Activated T-cell treated with anti-CD3 and anti-CD28 coated beads, Interleukin-2, amount 50 U/mL, for 48 hours (primary cell): ENCODE results near the gene ITPRID1.
"Not testable (repeated sequence)": the region's sequence is repeated elsewhere in the genome, so short reads cannot be mapped to it uniquely, and the experiment has no call there.

ENCODE experiments used
- DNase-seq, 2 experiments: peaks; one replicate each; pipeline ENCODE4 v3.0.0-alpha.2; 2020

ITPRID1 gene

DNA sequence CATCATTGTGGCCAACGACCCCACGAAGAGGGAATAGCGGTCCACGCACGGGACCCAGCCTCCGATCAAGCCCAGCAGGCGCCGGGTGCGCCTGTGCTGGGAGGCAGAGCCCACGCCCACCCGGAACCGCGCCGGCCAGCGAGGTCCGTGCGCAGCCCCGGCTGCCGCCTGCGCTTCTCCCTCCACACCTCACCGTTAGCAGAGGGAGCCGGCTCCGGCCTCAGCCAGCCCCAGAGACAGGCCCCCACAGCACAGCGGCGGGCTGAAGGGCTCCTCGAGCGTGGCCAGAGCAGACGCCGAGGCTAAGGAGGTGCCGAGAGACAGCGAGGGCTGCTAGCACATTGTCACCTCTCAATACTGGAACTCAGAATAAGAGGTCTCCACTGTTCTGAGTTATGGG, 3.6 kb downstream of the ITPRID1 start:
- no peak for DNase-seq

DNA sequence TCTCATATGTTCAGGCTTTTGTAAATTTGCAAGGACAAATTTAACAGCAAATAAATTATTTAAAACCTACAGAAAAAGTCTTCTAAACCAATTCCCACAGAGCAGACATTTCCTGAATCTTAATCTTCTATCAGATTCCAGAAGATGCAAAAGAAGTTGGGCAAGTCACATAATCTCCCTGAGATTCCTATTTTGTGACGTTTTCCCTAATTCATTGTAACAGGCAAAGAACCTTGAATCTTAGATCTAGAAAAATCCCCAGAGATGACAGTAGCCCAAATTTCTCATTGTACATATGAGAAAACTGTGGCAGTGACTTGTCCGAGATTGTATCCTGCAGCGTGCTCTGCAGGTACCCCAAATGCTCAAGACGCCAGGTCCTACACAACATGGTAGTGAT, 4.9 kb downstream of the ITPRID1 start:
- DNase-seq, result no peak

DNA sequence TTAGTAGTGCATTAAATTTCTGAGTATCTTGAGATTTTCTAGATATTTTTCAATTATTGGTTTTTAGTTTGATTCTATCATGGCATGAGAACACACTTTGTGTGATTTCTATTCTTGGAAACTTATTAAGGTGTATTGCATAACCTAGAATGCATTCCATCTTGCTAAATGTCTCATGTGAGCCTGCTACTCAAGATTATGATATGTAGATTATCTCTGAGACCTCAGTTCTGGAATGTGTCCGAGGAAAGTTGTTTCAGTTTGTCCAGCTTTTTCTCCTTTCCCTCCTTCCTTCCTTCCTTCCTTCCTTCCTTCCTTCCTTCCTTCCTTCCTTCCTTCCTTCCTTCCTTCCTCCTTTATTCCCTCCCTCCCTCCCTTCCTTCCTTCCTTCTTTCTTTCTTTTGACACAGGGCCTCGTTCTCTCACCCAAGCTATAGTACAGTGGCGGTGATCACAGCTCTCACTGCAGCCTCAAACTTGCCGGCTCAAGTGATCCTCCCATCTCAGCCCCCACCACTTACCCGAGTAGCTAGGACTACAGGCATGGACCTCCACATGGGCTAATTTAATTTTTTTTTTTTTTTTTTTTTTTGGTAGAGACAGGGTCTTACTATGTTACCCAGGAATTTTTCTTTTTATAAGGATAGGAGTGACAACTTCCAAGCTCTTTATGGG, 7.6 kb downstream of the ITPRID1 start:
- DNase-seq, result no peak

DNA sequence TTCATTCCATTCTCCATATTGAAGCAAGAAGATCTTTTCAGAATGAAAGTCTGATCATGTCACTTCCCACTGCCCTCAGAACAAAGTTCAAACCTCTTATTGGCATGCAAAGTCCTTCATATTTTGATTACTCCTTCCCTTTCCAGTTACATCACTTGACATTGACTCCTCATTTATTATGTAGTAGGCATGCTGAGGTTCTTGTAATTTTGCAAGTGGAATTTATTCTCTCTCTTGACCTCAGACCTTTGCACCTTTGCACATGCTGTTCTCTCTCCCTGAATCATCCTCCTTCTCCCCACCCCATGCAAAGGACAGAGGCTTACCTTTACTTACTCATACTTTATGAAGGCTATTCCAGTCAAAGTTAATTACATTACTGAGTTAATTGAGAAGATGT, 13.0 kb downstream of the ITPRID1 start:
- no peak for DNase-seq

DNA sequence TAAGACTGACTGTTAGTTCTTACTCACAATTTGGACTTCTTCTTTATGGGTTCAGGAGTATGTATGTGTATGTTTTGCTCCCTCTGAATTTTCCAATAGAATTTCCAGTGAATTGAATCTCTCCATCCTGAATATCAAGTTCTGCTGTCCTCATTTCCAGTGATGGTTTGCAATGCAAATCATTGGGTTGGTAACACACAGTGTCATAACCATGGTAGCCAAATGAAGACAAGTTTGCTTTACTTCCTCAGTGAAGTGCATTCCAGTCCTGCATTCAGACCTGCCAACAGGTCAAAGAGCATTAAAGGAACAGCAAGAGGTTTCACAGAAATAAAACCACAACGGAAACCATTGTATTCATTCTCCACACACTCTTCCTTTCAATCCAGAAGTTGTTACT, 15.2 kb downstream of the ITPRID1 start:
- DNase-seq, result no peak

DNA sequence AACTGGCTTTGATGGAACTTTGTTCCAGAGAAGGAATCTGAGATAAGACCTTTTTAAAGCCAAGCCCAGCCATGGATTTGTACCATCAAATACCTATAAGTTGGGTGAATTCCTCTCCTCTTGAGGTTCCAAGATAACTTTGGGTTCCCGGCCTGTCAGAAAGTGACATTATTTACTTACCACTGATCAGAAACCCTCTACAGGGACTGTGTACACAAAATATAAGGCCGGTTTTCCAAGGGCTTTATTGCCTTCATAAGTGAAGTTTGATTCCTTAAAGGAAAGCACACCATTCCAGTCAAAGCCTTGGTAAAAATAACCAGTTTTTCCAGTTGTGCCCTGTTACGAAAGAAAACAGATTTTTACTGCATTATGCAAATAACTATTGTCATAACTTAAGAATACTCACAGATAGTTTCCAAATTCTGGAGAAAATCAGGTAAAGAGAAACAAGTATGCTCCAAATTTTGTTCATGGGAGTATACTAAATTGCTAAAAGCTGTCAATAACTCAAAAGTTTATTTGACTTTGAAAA, 26.8 kb downstream of the ITPRID1 start:
- not testable (repeated sequence) for DNase-seq

DNA sequence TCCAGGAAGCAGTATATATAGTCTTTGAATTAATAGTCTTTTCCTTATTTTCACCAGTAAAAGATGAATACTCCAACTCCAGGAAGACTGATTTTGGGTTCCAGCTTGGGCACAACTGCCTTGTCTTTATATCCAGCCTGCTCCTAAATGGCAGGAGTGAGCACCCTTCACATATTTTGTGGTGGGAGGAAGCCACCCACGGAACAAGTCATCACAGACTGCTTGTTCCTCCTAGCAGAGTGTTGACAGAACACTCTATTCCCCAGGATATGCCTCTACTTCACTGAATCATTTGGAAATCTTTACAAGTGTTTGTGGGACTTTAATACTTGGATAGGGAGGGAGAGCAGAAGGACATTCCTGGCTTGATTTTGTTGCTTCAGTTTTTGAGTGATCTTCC, 31.7 kb downstream of the ITPRID1 start:
- DNase-seq, result no peak

DNA sequence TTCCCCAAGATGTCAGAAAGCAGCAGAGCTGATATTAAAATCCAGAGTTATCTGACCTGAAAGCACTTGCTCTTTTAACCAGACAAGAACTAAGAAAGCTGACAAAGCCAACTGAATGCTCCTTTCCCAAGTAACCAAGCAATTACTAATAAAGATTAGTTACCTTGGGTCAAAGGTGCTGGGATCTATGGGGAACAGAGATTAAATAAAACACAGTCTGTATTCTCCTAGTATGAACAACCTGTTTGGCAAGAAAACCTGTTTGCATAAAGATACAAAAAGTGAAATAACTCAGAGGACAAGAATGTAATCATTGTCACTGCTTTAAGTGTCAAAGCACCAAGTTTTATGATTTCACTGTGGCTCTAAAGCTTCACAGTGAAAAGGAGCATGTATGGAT, 35.7 kb downstream of the ITPRID1 start:
- no peak for DNase-seq

DNA sequence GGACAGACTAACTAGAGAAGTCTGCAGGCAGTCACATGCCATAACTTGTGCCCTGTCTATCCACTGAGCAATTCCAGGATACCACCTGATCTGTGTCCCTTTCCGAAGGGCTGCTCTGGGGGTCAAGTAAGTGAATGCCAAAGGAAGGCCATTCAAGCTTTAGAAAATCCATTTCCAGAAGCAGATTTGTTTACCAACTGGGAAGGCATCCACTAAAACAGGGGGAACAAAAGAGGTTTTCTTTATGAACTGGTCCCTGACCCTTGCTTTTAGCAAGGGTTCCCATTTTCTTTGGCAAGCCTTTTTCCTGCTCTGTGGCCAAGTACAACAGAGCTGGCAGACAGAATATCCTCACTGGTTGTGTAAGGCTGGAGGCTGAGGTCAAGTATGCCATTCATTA, 36.5 kb downstream of the ITPRID1 start:
- DNase-seq, result no peak

DNA sequence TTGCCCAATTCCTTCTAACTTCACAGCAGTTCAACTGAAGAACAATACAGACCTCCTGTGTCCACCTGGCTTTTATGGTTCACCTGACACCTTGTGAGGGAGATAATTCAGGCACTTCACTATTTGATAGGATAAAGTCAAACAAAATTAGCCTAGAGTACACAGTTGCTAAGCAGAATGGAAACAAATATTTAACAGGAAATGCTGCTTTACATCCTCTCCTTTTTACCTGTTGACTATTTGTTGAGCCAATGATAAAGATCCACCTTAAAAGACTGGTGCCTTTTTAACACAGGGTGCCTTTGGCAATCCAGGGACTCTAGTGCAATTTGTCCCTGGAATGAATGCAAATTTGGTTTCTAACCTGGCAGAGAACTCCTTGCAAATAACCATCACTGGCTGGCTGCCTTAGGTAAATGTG, 39.8 kb downstream of the ITPRID1 start:
- no peak for DNase-seq

DNA sequence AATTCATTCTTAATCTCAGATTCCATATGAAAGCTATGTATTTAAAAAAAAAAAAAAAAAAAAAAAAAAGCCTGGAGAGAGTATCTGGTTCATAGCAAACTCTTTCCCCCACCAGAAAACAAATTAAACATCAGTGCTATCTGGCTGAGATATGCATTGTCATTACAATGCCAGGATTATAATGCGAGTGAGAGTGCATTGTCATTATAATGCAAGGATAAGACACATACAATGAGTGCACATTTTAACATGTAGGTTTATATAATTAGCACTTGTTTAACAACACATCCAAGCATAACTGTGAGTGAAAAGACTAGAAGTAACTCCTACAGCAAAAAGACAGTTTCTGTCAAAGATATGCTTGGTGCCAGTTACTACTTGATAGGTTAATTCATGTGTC, 48.1 kb downstream of the ITPRID1 start:
- DNase-seq, result no peak

DNA sequence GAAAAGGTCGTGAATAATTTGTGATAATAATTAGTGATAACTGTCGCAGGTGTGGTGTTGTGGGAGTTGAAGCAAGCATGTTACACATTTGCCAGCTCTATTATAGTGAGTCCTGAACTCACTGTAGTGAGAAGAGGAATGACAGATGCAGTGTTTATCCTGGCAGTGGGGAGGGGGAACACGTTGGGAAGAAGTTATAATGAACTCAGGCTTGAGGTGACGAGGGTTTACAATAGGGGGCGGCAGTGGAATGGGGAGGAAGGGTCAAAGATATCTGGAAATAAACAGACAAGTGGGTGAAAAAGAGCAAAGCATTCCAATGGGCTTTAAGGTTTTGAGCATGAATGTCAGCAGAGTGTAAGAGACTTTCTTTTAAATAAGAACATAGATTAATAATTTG, 49.6 kb downstream of the ITPRID1 start:
- no peak for DNase-seq

DNA sequence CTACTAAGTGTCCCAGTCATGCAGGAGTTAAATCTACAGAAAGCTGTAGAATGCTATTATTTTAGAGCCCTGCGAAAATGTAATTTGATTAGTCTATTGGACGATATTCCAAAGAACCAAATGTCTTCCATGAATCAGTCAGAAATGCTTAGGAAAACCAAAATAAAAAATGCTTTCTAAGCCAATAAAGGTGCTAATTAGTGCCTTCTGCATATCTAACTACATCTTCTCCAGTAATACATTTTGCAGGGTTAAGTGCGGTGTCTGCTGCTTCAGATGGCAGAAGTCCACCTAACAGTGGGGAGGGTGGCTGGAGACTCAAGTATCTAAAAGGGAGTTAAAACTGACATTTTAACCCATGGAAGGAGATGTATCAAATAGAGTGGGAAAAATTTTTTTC, 50.1 kb downstream of the ITPRID1 start:
- no peak for DNase-seq

DNA sequence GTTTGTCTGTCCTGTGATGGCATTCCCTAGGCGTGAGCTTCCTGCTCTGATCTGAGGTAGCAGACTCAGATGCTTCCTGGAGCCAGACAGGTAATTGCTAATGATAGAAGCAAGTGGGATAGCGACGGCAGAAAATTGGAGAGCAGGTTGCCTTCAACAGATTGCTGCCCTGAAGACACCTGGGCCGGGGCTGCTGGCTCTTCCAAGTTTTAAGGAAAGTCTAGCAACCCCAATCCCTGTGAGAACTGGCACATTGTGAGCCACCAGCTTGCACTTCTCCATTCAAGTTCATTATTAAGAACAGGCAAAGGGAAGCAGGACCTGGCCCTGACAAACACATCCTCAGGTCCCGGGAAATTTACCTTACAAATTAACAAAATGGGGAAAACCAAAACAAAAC, 50.8 kb downstream of the ITPRID1 start:
- no peak for DNase-seq

DNA sequence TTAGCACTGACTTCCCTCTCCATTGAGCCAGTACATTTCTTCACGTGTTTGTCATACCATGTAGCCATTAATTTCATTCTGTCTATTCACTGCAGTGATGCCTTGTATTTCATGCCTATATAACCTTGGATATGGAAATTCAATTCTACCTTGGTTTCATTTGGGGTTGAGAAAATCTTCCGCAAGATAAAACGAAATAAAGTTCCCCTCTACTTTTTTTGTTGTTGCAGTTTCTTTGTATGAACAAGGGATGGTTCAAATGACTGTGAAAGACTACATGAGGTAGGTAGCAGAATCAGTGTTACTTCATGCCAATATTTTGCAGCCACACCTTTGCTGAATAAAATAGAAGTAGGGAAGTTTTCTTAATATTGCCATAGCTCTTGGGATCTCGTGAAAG, 55.6 kb downstream of the ITPRID1 start:
- DNase-seq, result no peak

DNA sequence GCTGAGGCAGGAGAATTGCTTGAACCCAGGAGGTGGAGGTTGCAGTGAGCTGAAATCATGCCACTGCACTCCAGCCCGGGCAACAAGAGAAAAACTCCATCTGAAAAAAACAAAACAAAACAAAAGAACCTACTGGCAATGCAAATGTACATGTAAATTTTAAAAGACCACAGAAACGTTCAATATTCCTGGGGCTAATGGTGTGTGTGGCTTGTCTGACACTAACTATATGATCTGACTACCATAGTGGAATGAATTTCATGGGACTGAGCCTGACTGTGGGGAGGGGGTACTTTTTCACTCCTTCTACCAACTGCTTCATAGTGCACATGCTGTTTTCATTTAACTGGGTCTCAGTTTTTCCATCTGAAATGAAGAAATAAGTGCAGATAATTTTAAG, 69.6 kb downstream of the ITPRID1 start:
- DNase-seq, result no peak

DNA sequence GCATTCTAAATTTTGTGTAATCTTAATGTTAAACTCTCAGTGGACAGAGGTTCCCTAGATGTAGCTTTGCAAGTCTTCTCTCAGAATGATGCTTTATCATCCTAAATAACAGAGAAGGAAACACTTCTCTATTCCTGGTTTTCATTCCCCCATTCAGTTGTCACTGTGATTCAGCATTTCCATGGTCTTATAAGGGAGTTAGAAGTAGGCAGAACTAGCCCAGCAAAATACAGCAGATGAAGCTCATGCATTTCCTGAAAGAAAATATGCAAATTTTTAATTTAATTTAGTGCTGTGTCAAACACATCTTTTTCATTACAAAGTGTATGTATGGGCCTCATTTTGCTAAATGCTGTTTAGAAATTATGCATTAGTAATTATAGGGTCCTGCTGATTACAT, 70.1 kb downstream of the ITPRID1 start:
- no peak for DNase-seq

DNA sequence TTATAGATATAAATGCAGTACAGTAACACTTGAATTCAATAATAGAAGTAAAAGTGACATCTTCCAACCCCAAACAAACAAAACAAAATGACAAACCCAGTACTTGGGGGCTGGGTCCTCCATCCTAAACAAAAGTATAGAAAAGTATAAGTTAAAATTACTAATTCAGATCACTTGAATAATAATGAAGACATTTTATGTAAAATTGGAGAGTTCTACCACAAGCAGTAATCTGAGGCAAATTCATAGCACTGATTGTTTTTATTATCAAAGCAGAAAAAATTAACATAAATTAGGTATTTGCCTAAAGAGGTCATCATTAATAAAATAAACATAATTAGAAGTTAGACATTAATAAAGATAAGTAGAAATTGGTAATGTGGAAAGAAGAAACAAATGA, 81.5 kb downstream of the ITPRID1 start:
- DNase-seq, result no peak

DNA sequence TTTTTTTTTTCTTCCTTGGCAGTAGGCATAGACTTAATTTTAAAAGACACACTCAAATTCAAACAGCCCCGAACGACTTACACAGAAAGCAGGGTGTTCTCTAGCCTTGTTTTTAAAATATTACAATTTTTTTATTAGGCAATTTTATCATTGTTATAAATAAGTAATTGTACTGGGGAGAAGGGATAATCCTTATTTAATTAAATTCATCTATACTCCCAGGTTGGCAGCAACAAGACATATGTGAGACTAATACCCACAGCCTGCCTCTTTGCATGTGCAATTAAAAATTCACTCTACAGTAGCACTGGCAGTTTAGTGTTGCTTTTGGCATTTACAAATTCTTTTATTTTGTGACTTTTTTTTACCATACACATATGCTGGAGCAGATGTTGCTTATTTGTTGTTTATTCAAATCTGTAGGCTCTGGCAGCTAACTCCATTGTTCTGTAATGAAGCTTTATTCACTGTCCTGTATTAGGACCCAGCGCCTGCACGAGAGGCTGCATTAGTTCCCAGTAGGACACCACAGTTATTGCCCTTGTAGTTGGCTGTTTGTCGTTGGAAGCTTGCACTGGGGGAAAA, 88.2 kb downstream of the ITPRID1 start:
- no peak for DNase-seq

DNA sequence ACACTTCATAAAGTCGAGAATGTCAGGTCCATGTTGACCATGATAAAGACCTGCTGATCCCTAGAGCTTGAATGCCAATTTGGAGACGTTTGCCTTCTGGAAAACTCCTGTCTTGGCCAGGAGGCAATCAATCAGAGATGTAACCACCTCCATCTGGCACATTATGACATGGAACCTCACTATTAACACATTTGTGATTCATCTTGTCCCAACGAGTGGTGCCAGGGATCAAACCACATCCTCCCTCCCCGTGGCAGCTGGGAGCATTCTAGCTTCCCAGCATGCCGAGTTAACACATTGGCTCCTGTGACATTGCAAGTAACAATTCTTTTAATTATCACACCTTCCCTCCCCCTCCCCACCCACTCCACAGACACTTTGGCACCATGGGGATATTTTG, 89.2 kb downstream of the ITPRID1 start:
- no peak for DNase-seq

DNA sequence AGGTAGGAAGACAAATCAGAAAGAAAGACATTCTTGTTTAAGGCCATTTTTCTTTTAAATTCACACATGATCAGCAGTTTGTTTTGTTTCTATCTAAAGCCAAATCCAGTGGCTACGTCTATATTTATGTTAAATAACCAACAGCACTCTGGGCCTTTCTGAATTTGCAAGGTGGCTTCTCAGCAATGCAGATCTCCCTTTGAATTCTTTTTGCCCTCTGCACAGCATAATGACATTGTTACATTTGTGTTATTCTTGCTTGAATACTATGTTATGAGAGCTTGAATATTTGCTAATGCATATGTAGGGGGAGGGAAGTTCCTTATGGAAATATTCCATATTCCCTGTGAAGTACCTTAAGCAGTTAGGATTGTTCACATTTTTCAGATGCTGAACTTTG, 99.7 kb downstream of the ITPRID1 start:
- DNase-seq, result no peak

DNA sequence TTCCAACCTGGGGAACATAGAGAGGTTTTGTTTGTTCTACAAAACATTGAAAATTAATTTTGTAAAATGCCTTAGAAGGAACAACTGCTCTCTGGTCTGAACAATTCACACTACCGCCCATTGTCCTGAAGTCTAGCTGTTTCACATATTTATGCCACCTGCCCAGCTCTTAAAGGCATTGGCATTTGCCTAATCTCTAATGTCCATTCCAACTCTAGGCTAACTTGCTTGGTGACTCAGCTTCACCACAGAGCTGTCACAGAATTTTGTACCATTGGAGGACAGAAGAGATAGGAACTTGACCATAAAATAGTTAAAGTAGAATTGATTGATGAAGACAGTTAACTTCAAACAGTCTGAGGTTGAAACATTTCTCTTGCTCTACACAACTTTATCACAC, 119.6 kb downstream of the ITPRID1 start:
- DNase-seq, result no peak

DNA sequence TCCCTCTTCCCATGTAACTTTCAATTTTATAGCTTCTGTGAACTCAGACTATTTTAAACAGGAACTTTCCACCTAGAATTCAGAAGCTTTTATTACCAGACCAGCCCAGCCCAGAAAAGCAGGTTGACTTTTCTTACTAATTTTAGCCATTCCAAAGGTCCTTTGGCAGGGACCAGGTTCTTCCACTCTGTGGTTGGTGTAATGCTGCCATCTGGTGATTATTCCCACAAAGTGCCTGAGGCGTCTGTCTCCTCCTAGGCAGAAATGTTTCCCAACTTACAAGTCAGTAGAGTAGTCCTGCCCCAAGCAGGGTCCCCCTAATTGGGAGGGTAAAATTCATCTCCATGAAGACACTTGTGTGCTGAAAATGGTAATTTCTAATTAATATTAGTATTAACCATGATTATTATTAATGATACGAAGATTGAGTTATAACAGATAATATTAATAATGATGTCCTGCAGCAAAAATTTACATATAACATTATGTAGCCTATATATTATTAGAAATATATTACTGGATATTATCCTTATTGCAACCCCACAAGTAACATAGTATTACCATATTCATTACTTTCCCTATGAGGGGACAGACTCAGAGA, 120.1 kb downstream of the ITPRID1 start:
- no peak for DNase-seq

DNA sequence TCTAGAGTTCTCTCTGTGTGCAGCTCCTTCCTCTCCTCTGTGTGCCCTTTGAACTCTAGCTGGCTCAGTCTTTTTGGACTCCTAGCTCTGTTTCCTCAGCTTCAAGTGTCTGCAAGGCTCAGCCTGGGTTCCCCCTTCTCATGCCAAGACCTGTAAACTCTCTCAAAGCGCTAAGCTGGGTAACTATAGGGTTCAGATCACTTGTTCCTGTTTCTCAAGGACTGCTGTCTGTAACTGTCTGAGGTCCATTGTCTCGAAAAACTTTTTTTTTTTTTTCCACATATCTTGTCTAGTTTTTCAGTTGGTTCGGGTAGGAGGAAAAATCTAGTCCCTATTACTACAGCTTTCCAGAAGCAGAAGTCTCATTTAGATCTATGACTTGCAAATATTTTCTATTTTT, 126.5 kb downstream of the ITPRID1 start:
- DNase-seq, result no peak

DNA sequence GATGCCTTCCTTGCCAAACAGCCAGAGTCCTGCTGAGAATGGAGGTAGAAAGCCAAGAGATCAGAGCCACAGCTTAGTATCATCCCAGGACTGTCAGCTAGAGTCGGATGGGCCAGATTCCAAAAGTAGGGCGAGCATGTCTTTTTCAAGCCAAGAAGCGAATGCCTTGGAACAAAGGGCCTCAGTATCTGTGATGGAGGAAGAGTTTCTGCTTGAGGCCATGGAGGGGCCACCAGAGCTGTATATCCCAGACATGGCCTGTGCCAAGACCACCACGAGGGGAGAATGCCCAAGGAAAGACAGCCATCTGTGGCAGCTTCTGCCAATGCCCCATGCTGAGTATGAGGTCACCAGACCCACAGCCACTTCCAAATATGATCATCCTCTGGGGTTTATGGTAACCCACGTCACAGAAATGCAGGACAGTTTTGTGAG, 128.8 kb downstream of the ITPRID1 start:
- no peak for DNase-seq
